Fibroblast of the aortic adventitia (primary cell): ENCODE data around the gene MITD1. TPM values are rescaled to one million over a fixed set of nuclear protein-coding genes. Genes with fewer than 3 reads are reported as not detected.

Experiments used
- DNase-seq: peaks from one replicate; pipeline ENCODE4 v3.0.0-alpha.2; 2010; ENCODE audit warnings: low read depth
- H3K4me3 ChIP-seq: 2 replicates; pipeline ENCODE4 v1.5.1; 2011; ENCODE audit warnings: low read depth, mild to moderate bottlenecking, control low read depth, low read length, moderate library complexity
- total RNA-seq: library from RNA; depleted of rRNA; stranded (reverse); fragments of >200 nt; gene quantifications from 2 replicates; pipeline ENCODE4 v1.2.3, GENCODE V29; 2012; ENCODE audit warnings: low replicate concordance
- TF ChIP-seq, protein P1 (sequence below): IDR thresholded peaks from 2 replicates; pipeline ENCODE4 v1.5.1; 2011; ENCODE audit warnings: mild to moderate bottlenecking, low read length, control low read depth, inconsistent platforms; ENCODE audit not compliant: insufficient read depth

The MITD1 gene
- total RNA-seq, 1 donor: 30.1 TPM

- DNase-seq: peak; percentile 4
- TF ChIP-seq, protein P1, sequence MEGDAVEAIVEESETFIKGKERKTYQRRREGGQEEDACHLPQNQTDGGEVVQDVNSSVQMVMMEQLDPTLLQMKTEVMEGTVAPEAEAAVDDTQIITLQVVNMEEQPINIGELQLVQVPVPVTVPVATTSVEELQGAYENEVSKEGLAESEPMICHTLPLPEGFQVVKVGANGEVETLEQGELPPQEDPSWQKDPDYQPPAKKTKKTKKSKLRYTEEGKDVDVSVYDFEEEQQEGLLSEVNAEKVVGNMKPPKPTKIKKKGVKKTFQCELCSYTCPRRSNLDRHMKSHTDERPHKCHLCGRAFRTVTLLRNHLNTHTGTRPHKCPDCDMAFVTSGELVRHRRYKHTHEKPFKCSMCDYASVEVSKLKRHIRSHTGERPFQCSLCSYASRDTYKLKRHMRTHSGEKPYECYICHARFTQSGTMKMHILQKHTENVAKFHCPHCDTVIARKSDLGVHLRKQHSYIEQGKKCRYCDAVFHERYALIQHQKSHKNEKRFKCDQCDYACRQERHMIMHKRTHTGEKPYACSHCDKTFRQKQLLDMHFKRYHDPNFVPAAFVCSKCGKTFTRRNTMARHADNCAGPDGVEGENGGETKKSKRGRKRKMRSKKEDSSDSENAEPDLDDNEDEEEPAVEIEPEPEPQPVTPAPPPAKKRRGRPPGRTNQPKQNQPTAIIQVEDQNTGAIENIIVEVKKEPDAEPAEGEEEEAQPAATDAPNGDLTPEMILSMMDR: no peak
- peak overlapping the region; percentile 100 for H3K4me3 ChIP-seq
Measured at GRCh38 chr2:99181624-99182000, 754 bp upstream of the MITD1 start.

DNA sequence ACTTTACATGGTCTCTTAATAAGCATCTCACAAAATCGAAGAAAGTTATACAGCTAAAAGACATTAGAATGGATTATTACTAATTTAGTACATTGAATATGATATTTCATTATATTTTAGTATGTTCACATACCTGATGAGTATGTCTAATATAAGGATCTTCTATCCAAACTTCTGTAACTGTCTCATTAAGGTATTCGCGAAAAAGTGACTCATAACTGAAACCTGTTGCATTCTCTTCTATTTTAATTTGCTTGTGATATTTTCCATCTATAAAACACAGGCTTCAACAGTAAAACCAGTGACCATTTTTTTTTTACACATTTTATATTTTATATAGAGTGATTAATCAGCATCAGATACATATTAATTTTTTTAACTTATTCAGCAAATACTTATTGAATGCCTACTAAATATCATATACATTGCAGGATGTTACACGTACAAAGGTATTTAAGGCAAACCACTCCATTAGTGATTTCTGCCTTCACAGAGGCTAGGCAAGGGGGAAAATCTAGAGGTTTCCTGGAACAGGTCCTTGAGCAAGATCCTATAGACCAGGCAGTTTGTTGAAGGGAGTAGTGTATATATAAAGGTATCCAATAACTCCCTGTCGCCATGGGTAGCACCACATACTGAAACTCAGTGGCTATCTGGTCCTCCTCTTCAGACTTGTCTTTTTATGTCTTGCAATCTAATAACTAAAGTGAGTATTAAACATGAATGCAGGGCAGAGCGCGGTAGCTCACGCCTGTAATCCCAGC, 9.3 kb downstream of the MITD1 start:
- DNase-seq: no peak
- no peak overlapping the region for H3K4me3 ChIP-seq
- TF ChIP-seq, protein P1: no peak

DNA sequence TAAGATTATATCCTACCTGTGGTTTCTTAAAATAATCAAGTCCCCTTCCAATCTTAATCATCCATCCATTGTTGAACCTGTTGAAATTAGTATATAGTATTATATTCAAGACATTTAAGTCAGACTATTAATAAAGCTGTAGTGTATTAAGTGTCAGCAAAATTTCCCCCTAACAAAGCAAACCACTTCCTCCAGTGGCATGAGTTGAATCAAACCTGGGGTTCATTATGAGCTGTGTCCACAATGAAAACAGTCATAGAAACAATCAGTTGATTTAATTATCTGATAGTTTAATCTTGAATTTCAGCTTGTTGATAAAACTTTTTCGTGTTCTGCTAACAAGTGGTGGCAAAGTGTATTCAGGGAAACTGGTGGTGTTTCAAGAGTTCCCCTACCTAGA, 11.3 kb downstream of the MITD1 start:
- no peak for DNase-seq
- no peak overlapping the region for H3K4me3 ChIP-seq
- TF ChIP-seq, protein P1: no peak

DNA sequence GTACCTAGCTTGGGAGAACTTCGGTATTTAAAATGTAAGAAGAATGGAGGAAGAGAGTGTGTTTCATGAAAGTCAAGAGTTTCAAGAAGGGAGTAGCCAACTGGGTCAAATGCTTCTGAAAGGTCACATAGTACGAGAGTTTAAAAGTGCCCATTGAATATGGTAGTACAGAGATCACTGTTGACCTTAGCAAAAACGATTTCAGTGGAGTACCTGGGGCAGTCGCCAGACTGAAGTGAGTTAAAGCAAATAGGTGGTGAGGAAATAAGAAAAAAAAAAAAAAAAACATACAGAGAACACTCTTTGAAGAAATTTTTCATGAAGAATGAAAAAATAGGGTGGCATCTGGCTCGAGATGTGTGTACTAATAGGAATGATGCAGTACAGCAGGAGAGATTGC, 14.6 kb downstream of the MITD1 start:
- TF ChIP-seq, protein P1: no peak
- no peak overlapping the region for H3K4me3 ChIP-seq
- DNase-seq: no peak

DNA sequence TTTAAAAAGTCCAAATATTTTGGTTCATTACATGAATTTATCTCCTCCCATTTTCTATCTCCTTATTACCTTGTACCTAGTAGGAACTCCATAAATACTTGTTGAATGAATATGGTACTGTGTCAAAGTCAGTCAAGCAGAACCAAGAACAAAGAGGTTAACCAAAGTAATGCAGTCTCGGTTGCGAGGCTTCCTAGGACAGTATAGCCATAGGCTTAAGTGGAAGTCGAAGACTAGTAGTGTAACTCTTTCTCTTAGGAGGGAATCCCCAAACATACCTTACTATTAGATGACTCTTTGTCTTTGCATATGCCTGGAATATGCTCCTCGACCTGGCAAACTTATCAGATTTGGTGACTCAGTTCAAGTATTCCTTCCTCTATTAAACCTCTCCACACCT, 21.3 kb downstream of the MITD1 start:
- TF ChIP-seq, protein P1: no peak
- H3K4me3 ChIP-seq: no peak overlapping the region
- no peak for DNase-seq

DNA sequence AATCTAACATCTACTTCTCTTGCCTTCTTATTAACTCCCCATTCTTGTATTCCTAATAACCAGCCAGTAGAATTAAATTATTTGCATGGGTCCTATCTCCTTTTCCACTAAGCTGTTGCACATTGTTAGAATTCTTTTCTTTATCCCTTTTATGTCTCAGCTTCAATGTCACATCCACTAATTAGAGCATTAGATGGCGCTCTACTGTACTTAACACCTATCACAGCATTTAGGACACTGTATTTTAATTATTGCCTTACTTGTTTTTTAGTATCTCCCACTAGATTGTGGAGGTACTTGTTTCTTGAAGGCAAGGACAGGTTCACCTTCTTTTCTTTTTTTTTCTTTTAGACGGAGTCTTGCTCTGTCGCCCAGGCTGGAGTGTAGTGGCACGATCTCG, 22.3 kb downstream of the MITD1 start:
- DNase-seq: no peak
- no peak overlapping the region for H3K4me3 ChIP-seq
- TF ChIP-seq, protein P1: no peak

DNA sequence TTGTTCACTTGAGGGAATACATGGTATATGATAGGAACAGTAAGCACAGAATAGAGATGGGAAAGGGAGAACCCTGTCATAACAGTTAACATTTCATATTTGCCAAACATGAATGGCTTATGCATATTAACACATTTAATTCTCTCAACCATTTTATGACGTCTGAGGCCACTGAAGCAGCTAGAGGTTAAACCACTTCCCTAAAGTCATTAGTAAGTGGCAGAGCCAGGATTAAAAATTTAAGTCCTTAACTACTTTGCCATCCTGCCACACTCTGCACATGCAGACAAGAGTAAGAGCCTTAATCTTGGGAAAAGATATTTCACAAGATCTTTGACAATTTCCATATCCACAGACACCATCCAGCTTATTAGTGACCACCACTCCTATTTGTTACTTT, 24.0 kb downstream of the MITD1 start:
- no peak for DNase-seq
- TF ChIP-seq, protein P1: no peak
- H3K4me3 ChIP-seq: no peak overlapping the region
